ENCODE results near the gene GPM6B. TPM values are rescaled to one million over a fixed set of nuclear protein-coding genes. Genes with fewer than 3 reads are reported as not detected.

Gene GPM6B
- total RNA-seq, 6 donors from 2014 or later: 5.2 to 29.6 (median 21.8) TPM

DNA sequence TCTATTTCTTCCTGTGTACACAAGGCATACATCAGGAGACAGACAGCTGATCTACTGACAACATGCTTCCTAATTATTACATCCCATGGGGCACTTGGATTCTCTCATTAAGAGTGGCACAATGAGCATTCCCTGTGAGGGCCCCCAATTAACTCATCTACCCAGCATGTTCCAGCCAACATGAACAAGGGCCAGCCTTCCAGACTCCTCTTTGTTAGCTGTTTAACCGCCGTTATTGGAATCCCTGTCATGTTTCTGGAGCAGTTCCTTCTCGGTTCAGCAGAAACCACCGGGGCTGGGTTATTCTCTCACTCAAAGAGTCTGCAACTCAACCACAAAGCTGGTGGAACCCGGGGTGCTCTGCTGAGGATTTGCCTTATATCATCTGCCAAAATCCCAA lies 9.9 kb upstream of the GPM6B start:
- H3K4me1 ChIP-seq: no peaks in the 10 kb centered on the region
- no peak for TF ChIP-seq EP300 (IDR thresholded peaks at IDR 0.05)
- no peak for TF ChIP-seq POLR2AphosphoS5 (IDR thresholded peaks at IDR 0.05)
- no peak for TF ChIP-seq POLR2A (IDR thresholded peaks at IDR 0.05)
- TF ChIP-seq CTCF (IDR thresholded peaks at IDR 0.05): no peak
- no peak for DNase-seq
- WGBS, 2 donors: 89 to 93% methylated on average over 4 to 5 of the region's 5 CpGs
- no peaks in the 10 kb centered on the region for H3K9me3 ChIP-seq
- H3K27ac ChIP-seq: no peak overlapping the region
- H3K36me3 ChIP-seq: no peaks in the 10 kb centered on the region
- H3K4me3 ChIP-seq: no peak overlapping the region
- no peak for ATAC-seq (ENCODE audit: low FRiP score in 2 of 2)
- H3K27me3 ChIP-seq: no peaks in the 10 kb centered on the region

DNA sequence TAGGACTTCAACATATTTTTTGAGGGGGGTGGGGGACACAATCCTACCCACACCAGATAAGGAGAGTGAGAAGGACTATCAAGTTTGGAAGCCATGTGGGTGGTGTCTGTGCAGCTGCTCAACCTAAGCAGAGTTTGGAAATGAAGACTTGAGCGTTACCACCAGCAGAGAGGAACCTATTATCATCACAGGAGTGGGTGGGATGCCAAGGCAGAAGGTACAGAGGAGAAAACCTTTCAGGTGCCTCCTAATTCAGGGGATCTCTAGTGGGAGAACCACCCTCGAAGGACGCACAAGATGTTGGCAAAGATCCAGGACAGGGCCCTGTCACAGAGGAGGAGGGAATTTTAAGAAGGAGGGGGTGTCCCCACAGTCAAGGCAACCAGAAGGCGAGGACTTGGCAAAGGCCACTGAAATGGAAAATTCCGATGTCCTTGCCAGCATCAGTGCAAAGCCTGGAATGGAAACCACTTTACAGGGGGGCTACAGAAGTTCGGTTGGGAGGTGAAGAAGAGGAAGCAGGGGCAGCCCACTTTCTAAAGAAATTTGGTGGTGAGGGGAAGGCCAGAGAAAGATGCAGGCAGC lies 8.4 kb upstream of the GPM6B start:
- ATAC-seq (ENCODE audit: low FRiP score in 2 of 2) (no peak), DNase-seq (no peak)
- TF ChIP-seq POLR2A (IDR thresholded peaks at IDR 0.05) (no peak), CTCF (IDR thresholded peaks at IDR 0.05) (no peak), EP300 (IDR thresholded peaks at IDR 0.05) (no peak), POLR2AphosphoS5 (IDR thresholded peaks at IDR 0.05) (no peak)
- H3K9me3 ChIP-seq: no peaks in the 10 kb centered on the region
- no peak overlapping the region for H3K27ac ChIP-seq
- no peaks in the 10 kb centered on the region for H3K4me1 ChIP-seq
- no peaks in the 10 kb centered on the region for H3K27me3 ChIP-seq
- 76 to 77% methylated on average over 5 to 6 of the region's 6 CpGs for WGBS, 2 donors
- no peak overlapping the region for H3K4me3 ChIP-seq
- H3K36me3 ChIP-seq: no peaks in the 10 kb centered on the region

DNA sequence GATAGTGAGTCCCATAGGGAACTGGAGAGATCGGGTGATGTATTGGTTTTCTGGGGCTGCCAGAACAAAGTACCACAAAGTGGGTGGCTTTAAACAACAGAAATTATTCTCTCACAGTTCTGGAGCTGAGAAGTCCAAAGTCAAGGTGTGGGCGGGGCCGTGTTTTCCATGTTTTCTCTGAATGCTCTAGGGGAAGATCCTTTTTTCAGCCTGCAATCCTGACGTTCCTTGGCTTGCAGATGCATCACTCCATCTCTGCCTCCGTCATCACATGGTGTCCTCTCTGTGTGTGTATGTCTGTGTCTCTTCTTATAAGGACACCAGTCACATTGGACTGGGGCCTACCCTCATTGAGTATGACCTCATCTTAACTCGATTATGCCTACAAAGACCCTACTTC lies 7.9 kb upstream of the GPM6B start:
- Histone ChIP-seq H3K27me3 (no peaks in the 10 kb centered on the region), H3K36me3 (no peaks in the 10 kb centered on the region), H3K4me3 (no peak overlapping the region), H3K4me1 (no peaks in the 10 kb centered on the region), H3K9me3 (no peaks in the 10 kb centered on the region), H3K27ac (no peak overlapping the region)
- WGBS, 2 donors: 79 to 82% methylated on average over 6 of the region's 6 CpGs
- DNase-seq: no peak
- TF ChIP-seq POLR2AphosphoS5 (IDR thresholded peaks at IDR 0.05) (no peak), EP300 (IDR thresholded peaks at IDR 0.05) (no peak), CTCF (IDR thresholded peaks at IDR 0.05) (no peak), POLR2A (IDR thresholded peaks at IDR 0.05) (no peak)
- ATAC-seq (ENCODE audit: low FRiP score in 2 of 2): no peak

DNA sequence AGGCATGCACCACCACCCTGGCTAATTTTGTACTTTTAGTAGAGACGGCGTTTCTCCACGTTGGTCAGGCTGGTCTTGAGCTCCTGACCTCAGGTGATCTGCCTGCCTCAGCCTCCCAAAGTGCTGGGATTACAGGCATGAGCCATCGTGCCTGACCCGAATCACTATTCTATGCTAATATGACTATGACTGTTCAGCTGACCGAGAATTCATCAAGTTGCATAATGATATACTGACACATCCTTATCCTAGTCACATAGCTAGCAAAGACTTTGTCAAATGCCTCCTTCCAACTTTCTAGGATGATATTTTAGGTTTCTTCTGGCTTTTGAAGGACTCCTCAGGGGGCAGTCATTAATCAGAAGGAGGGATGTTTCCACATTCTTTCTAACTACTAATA lies 4.8 kb upstream of the GPM6B start:
- ATAC-seq (ENCODE audit: low FRiP score in 2 of 2) (no peak), DNase-seq (no peak)
- H3K4me1 ChIP-seq: no peaks in the 10 kb centered on the region
- no peaks in the 10 kb centered on the region for H3K27me3 ChIP-seq
- H3K4me3 ChIP-seq: no peak overlapping the region
- no peaks in the 10 kb centered on the region for H3K9me3 ChIP-seq
- H3K36me3 ChIP-seq: no peaks in the 10 kb centered on the region
- TF ChIP-seq CTCF (IDR thresholded peaks at IDR 0.05) (no peak), EP300 (IDR thresholded peaks at IDR 0.05) (no peak), POLR2AphosphoS5 (IDR thresholded peaks at IDR 0.05) (no peak), POLR2A (IDR thresholded peaks at IDR 0.05) (no peak)
- 83 to 91% methylated on average over 6 of the region's 6 CpGs for WGBS, 2 donors
- no peak overlapping the region for H3K27ac ChIP-seq

DNA sequence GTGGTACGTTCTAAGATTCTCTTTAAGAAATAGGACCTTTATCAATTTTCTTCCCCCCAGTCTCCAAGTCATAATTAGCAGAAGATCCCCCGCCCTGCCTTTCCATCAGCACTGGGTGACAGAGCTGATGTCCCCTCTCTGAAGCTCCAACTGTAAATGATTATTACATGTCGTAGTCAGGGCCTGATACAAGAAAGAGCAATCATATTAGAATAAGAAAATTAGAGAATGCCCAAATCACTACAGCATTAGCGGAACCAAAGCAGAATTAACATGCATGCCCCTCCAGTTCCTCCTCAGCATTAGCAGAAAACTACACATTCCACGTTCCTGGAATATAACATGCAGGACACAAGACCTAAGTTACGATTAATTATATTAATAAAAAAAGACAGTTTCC lies 717 bp downstream of the GPM6B start:
- H3K36me3 ChIP-seq: no peaks in the 10 kb centered on the region
- no peak overlapping the region for H3K27ac ChIP-seq
- H3K4me1 ChIP-seq: no peaks in the 10 kb centered on the region
- no peak overlapping the region for H3K4me3 ChIP-seq
- no peak for ATAC-seq (ENCODE audit: low FRiP score in 2 of 2)
- 80 to 94% methylated on average over 6 of the region's 6 CpGs for WGBS, 2 donors
- no peaks in the 10 kb centered on the region for H3K9me3 ChIP-seq
- DNase-seq: no peak
- no peaks in the 10 kb centered on the region for H3K27me3 ChIP-seq
- no peak for TF ChIP-seq EP300 (IDR thresholded peaks at IDR 0.05)
- TF ChIP-seq POLR2A (IDR thresholded peaks at IDR 0.05): no peak
- no peak for TF ChIP-seq POLR2AphosphoS5 (IDR thresholded peaks at IDR 0.05)
- TF ChIP-seq CTCF (IDR thresholded peaks at IDR 0.05): no peak
